Esophagus squamous epithelium (tissue), 4 donors: ENCODE results near the gene TSPEAR.

Experiments
- POLR2A ChIP-seq, 4 donors: fragments of 450-650 bp; IDR thresholded peaks; one replicate each; pipeline ENCODE4 v1.6.1; 2017; ENCODE audit warnings: antibody characterized with exemption in 4 of 4, mild to moderate bottlenecking in 4 of 4, moderate library complexity in 3 of 4
- TF ChIP-seq, protein P1 (sequence below), 6 experiments: fragments of 450-650 bp in 4 of 6; fragments of 200-600 bp in 2 of 6; sonication (generic) in 2 of 6; IDR thresholded peaks; one replicate each; pipeline ENCODE4 v1.5.1; 2016 to 2019; ENCODE audit warnings: antibody characterized with exemption in 6 of 6, mild to moderate bottlenecking in 4 of 6, moderate library complexity in 4 of 6

DNA sequence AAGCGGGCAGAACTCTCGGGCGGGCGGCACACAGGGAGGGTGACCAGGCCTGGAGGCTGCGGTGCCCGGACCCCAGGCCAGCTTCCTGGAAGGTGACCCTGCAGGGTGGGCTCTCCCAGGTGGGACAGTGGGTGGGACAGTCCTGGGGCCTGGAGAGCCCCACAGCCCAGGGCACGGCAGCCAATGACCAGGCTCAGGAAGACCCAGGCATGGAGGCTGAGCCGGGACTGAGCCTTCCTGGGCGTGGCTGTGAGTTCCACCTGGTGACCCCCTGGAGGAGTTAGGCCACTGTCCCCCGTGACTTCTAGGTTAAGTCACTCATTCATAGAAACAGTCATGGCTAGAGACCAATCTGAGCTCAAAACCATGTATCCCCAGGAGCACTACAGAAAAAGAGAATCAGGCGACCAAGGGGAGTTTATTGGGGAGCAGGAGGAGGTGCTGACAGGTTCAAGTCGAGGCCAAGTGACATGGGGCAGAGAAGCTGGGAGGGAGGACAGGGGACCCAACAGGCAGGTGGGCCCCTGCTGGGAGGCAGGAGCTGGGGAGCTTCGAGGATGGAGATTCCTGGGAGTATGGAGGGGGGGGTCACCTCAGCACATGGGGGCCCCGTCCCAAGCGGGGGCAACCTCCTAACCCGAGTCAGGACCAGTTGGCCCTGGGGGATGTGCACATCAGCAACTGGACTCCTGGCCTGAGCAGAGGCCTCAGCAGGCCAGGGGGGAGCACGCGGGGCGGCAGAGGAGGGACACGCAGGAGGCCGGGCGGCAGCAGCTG lies 132.1 kb downstream of the TSPEAR start:
- TF ChIP-seq, protein P1, sequence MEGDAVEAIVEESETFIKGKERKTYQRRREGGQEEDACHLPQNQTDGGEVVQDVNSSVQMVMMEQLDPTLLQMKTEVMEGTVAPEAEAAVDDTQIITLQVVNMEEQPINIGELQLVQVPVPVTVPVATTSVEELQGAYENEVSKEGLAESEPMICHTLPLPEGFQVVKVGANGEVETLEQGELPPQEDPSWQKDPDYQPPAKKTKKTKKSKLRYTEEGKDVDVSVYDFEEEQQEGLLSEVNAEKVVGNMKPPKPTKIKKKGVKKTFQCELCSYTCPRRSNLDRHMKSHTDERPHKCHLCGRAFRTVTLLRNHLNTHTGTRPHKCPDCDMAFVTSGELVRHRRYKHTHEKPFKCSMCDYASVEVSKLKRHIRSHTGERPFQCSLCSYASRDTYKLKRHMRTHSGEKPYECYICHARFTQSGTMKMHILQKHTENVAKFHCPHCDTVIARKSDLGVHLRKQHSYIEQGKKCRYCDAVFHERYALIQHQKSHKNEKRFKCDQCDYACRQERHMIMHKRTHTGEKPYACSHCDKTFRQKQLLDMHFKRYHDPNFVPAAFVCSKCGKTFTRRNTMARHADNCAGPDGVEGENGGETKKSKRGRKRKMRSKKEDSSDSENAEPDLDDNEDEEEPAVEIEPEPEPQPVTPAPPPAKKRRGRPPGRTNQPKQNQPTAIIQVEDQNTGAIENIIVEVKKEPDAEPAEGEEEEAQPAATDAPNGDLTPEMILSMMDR (IDR thresholded peaks at IDR 0.05) = no peak
- no peak for TF ChIP-seq POLR2A (IDR thresholded peaks at IDR 0.05)
